Endometrium (tissue), 2 donors: ENCODE measurements around the gene TMEM184B.

Source experiments
- FAIRE-seq: peaks from 2 replicates; lab custom pipeline; 2012; peaks lifted over from hg19 to GRCh38; lab: Jason Lieb, UNC
- donor health status: control.
- donor health status: control.

Gene TMEM184B

DNA sequence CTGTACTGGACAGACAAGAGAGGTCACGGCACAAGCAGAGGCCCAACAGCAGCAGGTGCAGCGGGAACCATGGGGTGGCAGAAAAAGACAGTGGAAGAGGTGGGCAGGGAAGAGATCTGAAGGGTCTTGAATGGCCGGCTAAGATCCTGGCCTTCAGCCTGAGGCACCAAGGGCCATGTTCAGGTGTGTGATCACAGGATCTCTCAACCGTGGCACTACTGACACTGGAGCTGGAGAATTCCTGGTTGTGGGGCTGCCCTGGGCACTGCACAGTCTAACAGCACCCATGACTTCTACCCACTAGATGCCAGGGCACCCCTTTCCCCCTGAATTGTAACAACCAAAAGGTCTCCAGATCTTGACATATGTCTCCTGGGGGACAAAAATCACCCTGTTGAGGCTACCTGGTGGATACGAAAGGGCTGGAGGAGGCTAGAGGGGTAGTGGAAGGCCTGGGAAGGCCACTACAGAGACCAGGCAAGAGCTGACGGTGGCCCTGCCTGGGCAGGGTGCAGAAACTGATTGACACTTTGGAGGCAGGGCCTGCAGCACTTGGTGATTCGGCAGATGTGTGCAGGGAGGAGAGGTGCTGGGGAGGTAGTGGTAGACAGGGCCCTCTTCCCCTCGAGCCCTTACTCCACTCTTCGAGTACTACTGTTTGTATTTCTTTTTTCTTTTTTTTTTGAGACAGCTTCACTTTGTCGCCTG, 36.1 kb upstream of the TMEM184B start:
- FAIRE-seq = no peak

DNA sequence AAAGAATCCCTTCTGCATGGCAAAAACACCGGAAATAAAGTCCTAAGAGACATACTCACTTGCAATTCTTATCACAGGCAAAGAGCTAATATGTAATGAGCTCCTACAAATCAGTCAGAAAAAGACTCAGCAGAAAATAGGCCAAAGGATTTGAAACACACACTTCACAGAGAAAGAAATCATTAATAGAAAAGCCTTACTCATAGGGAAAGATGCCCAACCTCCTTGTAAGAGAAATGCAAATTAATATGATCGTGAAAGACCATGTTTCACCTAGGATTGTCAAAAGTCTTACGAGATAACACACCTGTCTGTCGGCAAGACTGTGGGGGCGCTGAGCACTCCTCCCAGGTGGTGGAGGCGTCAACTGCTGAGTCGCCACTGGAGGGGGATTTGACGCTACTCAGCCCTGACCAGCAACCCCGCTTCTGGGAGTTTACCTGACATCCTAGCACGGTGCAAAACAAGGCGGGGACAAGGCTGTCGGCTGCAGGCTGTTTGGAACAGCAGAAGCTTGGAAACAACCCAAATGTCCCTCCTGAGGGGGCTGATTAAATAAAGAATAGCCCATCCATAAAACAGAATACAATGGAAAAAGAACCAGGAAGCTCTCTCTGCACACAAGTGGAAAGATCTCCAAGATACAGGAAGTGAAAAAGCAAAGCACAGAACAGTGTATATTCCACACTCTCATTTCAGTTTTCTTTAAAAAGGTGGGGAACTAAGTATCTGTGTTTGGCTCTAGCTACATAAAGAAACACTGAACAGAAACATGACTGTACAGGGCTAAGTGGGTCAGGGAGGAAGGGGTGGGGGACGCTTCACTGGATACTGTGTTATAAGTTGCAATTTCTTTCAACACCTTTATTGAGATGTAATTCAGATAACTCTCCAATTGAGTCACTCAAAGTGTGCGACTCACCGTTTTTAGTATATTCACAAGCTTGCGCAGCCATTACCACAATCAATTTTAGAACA, 33.0 kb upstream of the TMEM184B start:
- no peak for FAIRE-seq

DNA sequence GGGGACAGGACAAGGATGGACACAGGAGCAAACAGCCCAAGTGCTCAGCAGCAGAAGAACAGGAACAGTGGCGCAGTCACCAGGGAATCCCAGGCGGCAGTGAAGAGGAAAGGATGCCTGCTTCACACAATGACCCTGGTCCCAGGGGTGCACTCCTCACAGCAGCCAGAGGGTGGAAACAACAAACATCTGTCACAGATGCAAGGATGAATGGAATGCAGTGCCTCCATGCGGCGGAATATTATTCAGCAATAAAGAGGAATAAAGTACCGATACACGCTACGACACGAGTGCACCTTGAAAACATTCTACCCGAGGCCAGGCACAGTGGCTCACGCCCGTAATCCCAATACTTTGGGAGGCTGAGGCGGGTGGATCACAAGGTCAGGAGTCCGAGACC, 31.7 kb upstream of the TMEM184B start:
- FAIRE-seq = no peak

- FAIRE-seq = no peak
These were observed 31.2 kb upstream of the TMEM184B start for GRCh38 chr22:38303974-38304373.

DNA sequence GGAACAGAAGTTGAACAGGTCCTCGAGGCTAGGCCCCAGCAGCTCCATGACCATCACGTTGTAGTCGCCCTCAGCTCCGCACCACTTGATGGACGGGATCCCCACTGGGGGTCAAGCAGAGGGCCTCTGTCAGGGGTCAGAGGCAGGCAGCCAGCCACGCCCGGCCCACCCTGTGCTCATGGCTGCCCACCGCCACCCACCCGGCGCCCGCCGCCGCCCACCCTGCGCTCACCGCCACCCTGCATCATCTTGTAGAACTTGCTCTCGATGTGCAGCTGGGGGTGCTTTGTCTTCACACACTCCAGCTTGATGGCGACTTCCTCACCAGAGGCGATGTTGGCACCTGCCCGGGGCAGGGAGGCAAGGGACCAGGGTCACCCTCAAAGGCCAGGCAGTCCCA, 30.1 kb upstream of the TMEM184B start:
- FAIRE-seq = no peak

DNA sequence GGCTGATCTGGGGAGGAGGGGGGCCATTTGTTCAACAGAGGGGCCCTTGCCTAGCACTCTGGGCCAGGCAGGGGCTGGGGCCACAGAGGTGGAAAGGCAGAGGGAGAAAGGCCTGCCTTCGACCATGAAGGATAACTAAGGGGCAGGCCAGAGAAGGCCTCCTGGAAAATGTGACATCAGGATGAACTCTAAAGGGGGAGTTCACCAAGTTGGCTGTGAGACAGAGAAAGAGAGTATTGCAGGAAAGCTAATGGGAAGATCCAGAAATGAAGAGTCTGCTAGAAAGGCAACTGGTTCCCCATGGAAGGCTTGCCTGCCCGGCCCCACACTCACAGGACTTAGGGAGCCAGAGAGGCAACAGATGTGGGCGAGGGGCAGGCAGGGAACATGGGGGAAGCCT, 28.1 kb upstream of the TMEM184B start:
- no peak for FAIRE-seq

- FAIRE-seq = no peak
These were observed 27.6 kb upstream of the TMEM184B start for GRCh38 chr22:38300197-38300945.

DNA sequence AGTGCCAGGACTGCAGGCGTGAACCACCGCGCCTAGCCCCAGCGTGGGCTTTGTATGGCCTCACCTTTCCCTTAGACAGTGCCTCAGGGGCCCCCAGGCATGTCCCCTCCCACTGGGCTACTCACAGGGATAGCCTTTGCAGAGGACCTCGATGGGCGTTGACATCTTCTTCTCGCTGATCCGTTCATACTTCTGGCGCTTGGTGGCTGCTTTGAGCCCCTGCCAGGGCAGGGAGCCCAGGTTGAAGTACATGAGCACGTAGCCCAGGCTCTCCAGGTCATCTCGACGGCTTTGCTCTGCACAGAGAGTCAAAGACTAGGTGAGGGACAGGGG, 26.9 kb upstream of the TMEM184B start:
- FAIRE-seq = no peak

DNA sequence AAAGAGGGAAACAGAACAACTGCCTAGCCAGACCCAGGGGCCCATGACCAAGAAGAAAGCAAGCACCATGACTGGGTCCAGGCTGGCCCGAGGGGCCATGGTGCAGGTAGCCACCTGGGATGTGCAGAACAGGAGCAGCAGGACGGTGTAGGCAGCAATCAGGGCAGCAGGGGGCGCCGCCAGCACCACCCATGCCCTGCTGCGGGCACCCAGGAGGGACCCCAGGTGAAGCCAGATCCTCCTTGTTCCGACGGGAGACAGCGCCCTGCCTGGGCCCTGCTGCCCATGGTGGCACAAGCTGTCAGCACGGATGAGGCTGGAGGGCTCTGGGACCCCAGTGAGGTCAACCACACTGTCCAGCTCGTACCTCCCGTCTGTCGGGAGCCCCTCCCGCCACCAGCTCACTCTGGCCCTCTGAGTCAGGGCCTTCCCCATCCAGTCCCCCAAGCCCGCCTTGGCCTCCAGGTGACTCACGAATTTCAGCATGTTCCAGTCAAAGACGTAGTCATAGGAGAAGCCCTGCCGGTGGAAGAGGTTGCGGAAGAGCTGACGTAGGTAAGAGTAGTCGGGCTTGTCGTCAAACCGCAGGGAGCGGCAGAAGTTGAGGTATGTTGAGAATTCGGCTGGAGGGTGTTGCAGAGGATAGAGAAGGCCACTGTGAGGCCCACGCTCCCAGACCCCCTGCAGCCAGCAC, 25.6 kb upstream of the TMEM184B start:
- FAIRE-seq = no peak

GRCh38 chr22:38296372-38296771, 23.6 kb upstream of the TMEM184B start:
- no peak for FAIRE-seq

DNA sequence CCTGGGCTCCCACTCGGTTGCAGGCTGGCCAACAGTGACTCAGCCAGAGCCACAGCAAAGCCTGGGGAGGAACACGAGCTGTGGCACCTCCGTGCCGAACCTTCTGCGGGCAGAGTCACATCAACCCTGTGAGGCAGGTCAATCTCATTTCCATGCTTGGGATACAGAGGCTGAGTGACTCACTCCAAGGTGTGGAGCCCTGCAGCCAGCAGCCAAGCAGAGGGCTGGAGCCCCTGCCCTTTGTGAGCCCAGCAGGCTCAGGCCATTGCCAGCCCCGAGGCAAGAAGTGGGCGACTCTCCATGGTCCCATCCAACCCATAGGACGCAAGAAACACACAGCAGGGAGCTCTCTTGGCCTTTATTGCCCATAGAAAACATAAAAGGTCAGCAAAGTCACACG, 23.1 kb upstream of the TMEM184B start:
- no peak for FAIRE-seq

DNA sequence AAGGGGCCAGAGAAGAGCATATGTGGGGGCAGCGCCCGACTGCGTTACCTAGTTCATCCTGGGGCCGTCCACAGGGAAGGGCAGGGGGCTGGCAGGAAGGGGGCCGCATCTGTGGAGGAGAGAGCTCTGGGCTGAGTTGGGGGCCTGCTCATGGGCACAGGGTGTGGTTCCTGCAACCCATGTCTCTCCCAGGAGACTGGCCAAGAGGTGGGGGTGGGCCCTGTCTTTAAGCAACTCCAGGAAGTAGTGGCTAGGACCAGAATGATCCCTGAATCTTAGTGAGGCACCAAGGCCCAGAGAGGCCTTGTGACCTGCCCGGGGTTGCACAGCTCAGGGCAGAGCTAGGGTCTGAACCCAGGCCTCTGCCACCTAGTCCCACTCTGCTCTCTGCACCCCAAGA, 22.5 kb upstream of the TMEM184B start:
- no peak for FAIRE-seq

- no peak for FAIRE-seq
These were observed 21.4 kb upstream of the TMEM184B start for GRCh38 chr22:38294193-38294592.

DNA sequence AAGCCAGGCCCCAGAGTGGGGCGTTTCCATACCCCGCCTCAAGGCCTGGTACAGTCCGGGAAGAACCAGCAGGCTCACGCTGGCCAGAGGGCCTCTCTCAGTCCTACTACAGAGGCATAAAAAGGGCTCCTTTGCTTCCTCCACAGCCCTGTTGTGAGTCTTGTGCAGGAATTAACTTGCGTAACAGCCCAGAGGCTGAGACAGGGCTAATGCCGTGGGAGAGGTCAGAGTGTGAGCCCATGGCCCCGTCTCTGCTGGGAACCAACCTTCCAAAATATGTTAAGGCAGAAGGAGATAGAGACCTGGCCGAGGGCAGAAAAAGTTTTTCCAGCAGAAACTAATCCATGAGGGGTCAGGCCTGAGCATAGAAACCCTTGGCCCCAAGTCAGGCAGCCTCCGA, 19.9 kb upstream of the TMEM184B start:
- no peak for FAIRE-seq

GRCh38 chr22:38291201-38291777, 18.5 kb upstream of the TMEM184B start:
- no peak for FAIRE-seq

GRCh38 chr22:38290347-38290746, 17.5 kb upstream of the TMEM184B start:
- FAIRE-seq = no peak

DNA sequence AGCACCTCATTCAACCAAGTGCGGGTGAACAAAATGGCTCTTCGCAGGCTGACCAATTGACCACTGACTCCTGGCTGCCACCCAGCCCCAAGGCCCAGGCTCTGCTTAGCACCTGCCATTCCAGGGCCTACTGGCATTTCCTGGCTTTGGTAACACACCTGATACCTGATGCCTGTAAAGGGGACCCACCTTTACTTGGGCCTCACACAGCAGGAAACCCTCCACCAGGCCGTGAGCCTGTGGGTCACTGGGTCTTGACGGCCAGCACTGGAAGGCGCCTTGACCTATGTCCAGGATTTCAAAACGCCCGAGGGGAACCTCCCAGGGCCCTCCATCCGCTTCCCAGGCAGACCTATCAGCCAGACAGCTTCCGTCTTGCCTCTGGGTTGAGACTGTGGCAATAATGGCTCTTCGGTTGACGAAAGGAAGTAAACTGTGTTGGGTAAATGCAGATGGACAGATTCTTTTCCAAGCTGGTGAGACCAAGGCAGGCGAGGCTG, 16.8 kb upstream of the TMEM184B start:
- no peak for FAIRE-seq

DNA sequence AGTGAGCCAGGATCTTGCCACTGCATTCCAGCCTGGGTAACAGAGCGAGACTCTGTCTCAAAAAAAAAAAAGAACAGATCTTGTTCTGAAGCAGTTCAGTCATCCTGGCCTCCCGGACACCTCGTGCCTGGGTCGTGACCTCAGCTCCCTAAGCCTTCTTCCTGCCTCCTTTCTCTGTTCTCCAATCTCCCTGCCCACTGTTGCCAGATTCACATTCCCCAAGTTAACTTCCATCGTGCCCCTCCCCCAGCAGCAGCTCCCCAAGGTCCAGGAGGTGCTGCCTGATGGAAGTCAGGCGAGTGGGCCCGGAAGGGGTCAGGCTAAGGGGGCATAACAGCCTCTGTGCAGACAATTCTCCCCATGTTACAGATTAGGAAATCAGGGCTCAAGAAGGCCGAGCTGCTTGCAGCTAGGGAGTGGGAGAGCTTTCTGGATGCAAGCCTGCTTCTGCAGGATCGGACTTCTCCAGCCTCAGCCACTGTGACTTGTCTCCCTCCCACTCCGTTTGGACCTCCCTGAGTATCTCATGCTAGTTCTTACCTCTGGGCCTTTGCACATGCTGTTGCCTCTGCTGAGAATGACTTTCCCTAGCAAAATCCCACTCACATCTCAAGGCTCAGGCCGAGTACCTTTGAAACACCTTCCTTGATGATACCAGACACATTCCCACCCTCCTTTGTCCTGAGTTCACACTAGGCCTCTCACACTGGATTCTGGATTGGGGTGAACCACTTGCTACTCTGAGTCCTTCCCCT, 14.3 kb upstream of the TMEM184B start:
- no peak for FAIRE-seq

DNA sequence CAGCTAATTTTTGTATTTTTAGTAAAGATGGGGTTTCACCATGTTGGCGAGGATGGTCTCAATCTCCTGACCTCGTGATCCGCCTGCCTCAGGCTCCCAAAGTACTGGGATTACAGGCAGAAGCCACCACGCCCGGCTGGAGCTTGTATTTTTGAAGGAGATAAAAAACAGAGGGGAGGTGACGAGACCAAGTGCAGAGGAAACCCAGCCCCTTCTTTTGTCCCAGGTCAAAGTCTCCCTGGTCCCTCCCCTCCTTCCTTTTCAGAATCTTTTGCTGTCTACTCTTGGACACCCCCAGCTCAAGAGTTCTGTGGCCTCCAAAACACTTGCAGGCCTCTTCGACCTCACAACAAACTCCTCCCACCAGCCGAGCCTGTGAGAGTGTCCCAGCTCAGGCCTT, 12.2 kb upstream of the TMEM184B start:
- FAIRE-seq = no peak

- peak; percentile 81 for FAIRE-seq
These were observed 11.2 kb upstream of the TMEM184B start for GRCh38 chr22:38284042-38284402.

GRCh38 chr22:38282397-38282796, 9.6 kb upstream of the TMEM184B start:
- no peak for FAIRE-seq
